ENCODE data around the gene PACSIN1.

PACSIN1 gene

DNA sequence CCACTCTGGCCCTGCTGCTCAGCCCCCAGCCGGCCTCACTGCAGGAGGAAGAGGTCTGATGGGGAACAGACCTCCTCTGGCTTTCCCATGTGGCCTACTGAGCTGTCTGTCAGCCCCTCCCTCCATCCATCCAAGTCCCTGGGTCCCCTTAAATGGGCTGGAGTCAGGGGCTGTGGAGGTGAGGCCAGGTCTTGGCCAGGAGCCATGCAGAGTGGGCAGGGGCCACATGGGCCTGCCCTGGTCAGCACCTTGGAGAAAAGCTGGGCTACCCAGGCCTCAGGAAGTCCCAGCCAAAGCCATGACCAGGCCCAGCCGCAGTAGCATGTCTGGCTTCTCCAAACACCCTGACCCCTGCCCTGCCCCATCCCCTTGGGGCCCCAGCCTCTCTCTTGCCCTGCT lies 83.9 kb downstream of the PACSIN1 start:
- Histone ChIP-seq H3K36me3 (ENCODE audit: control insufficient read depth, insufficient read depth, low read length) (no peaks in the 10 kb centered on the region), H3K9ac (ENCODE audit: low read length) (no peak overlapping the region), H3K9me3 (ENCODE audit: control insufficient read depth, low read length) (no peaks in the 10 kb centered on the region), H3K4me3 (ENCODE audit: low read length) (no peak overlapping the region), H3K27me3 (ENCODE audit: control insufficient read depth, insufficient read depth, low read length) (no peaks in the 10 kb centered on the region), H3K4me1 (ENCODE audit: control insufficient read depth, insufficient read depth, low read length) (peaks cover 75% of the 10 kb centered on the region)

DNA sequence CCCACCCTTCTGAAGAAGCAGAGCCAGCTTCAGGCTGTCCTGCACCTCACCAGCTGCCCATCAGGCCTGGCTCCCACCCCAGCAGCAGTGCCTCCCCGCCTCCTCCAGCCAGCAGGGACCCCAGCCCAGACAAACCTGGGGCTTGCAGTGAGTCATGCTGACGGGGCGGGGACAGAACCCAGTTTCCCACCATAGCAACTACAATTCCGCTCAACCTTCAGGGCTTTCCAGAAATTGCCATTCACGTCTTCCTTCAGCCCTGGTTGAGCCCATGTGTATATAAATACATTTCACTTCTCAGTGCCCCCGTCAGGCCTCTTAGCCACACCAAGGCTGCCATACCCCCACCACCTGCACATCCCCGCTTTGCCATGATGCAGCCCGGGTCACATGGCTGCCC lies 85.8 kb downstream of the PACSIN1 start:
- Histone ChIP-seq H3K9ac (ENCODE audit: low read length) (no peak overlapping the region), H3K9me3 (ENCODE audit: control insufficient read depth, low read length) (no peaks in the 10 kb centered on the region), H3K27me3 (ENCODE audit: control insufficient read depth, insufficient read depth, low read length) (no peaks in the 10 kb centered on the region), H3K4me3 (ENCODE audit: low read length) (no peak overlapping the region), H3K4me1 (ENCODE audit: control insufficient read depth, insufficient read depth, low read length) (peaks cover 63% of the 10 kb centered on the region), H3K36me3 (ENCODE audit: control insufficient read depth, insufficient read depth, low read length) (no peaks in the 10 kb centered on the region)

DNA sequence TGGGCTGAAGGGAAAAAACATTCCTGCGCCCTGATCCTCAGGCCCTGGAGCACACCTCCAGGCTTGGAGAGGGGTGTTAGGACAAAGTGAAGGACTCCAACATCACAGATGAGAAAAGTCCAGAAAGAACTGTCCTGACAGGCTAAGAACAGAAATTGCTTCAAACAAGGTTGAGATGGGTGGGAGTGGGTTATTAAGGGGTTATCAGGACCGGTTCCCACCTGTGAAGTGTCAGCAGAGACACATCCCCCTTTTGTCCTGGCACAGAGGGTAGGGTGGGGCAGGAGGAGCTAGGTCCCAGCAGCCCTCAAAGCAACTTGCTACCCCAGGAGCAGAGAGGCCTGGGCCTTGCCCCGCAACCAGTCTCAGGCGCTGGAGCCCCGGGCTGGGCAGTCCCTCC lies 86.7 kb downstream of the PACSIN1 start:
- Histone ChIP-seq H3K36me3 (ENCODE audit: control insufficient read depth, insufficient read depth, low read length) (no peaks in the 10 kb centered on the region), H3K4me1 (ENCODE audit: control insufficient read depth, insufficient read depth, low read length) (peaks cover 64% of the 10 kb centered on the region)

DNA sequence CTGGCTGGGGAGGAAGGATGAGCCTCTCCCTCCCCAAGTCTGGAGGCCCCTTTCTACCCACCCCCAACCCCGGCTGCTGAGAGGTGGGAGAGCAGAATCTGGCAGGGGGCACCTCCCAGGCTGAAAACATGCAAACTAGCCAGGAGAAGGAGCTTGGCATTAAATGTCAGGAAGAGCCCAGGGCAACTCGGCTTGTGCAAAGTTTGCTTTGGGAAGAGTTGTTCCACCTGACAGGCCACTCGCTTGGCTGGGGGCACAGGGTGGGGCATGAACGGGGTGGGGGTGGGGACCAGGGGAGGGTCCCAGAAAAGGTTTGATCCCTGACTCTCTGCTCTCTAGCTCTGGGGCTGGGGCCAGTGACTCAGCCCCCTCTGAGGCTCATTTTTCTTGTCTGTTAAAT lies 87.3 kb downstream of the PACSIN1 start:
- H3K9ac ChIP-seq (ENCODE audit: low read length): no peak overlapping the region
- H3K9me3 ChIP-seq (ENCODE audit: control insufficient read depth, low read length): no peaks in the 10 kb centered on the region
- no peak overlapping the region for H3K4me3 ChIP-seq (ENCODE audit: low read length)
- H3K4me1 ChIP-seq (ENCODE audit: control insufficient read depth, insufficient read depth, low read length): peaks cover 60% of the 10 kb centered on the region
- H3K27me3 ChIP-seq (ENCODE audit: control insufficient read depth, insufficient read depth, low read length): no peaks in the 10 kb centered on the region
- no peaks in the 10 kb centered on the region for H3K36me3 ChIP-seq (ENCODE audit: control insufficient read depth, insufficient read depth, low read length)

More for the DNA sequence above, 86.7 kb downstream of the PACSIN1 start:
- Histone ChIP-seq H3K9me3 (ENCODE audit: control insufficient read depth, low read length) (no peaks in the 10 kb centered on the region), H3K9ac (ENCODE audit: low read length) (no peak overlapping the region), H3K27me3 (ENCODE audit: control insufficient read depth, insufficient read depth, low read length) (no peaks in the 10 kb centered on the region), H3K4me3 (ENCODE audit: low read length) (no peak overlapping the region)

DNA sequence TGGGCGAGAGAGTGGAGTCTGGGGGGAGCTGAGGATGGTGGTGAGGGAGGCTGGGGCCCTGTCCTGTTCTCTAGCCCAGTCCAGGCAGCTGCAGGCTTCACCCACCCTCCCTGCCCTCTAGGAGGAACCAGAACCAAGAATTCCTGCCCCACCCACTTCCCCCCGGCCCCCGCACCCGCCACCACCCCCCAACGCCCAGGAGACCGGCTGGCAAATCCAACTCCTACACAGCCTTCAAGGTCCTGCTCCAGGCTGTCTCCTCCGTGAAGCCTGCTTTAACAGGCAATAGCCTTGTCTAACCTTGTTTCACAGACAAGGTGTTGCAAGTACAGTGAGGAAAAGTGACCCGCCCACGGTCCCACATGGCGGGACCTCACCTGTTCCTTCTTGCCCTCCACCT lies 87.9 kb downstream of the PACSIN1 start:
- H3K36me3 ChIP-seq (ENCODE audit: control insufficient read depth, insufficient read depth, low read length): no peaks in the 10 kb centered on the region
- peaks cover 54% of the 10 kb centered on the region for H3K4me1 ChIP-seq (ENCODE audit: control insufficient read depth, insufficient read depth, low read length)
- no peaks in the 10 kb centered on the region for H3K9me3 ChIP-seq (ENCODE audit: control insufficient read depth, low read length)
- no peak overlapping the region for H3K9ac ChIP-seq (ENCODE audit: low read length)
- H3K27me3 ChIP-seq (ENCODE audit: control insufficient read depth, insufficient read depth, low read length): no peaks in the 10 kb centered on the region
- H3K4me3 ChIP-seq (ENCODE audit: low read length): no peak overlapping the region

DNA sequence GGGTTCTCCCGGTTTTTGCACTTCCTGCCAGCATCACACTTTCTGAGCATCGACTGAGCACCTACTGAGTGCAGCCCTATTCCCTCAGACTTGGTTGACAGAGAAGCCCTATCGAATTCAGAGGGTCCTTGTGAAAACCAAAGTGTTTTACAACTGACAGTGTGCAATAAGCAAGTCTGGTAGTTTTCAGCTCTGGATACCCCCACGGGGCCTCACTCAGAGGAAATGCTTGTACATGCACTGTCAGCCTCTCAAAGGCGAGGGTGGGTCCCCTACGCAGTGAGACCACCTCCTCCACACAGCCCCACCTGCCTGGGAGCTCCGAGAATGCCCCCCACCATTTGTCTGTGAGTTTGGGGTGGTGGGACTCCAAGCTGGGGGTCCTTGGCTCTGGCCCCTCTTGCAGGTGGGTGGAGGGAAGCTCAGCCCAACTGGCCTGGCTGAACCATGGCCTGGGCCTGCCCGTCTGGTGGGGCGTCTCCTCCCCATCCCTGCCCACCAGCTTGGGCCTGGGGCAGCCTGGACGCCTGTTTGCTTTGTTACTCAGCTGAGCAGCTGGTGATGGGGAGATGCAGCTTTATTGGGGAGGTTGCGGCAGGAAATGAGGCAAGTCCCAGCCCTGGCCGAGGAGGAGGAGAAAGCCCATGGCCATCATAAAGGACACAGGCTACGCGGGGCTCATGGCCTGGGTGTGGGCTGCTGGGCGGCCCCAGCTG lies 88.6 kb downstream of the PACSIN1 start:
- H3K9ac ChIP-seq (ENCODE audit: low read length): no peak overlapping the region

DNA sequence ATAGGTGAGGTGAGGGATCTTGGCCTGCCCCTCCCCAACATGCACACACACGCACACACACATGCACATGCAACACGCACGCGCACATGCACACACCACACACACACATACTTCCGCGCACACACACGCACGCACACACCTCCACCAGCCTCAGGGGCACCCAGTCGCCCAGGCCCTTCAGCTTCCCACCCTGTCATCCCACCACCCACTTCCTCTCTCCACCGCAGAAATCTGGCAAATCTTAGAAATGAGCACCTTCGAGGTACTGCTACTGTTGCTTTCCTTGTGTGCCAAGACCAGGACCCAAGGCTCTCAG lies 89.1 kb downstream of the PACSIN1 start:
- H3K9ac ChIP-seq (ENCODE audit: low read length): peak overlapping the region; percentile 74
- H3K4me3 ChIP-seq (ENCODE audit: low read length): peak overlapping the region; percentile 44
- no peaks in the 10 kb centered on the region for H3K27me3 ChIP-seq (ENCODE audit: control insufficient read depth, insufficient read depth, low read length)
- no peaks in the 10 kb centered on the region for H3K36me3 ChIP-seq (ENCODE audit: control insufficient read depth, insufficient read depth, low read length)
- peaks cover 50% of the 10 kb centered on the region for H3K4me1 ChIP-seq (ENCODE audit: control insufficient read depth, insufficient read depth, low read length)
- H3K9me3 ChIP-seq (ENCODE audit: control insufficient read depth, low read length): no peaks in the 10 kb centered on the region

More for the DNA sequence above, 88.6 kb downstream of the PACSIN1 start:
- H3K4me3 ChIP-seq (ENCODE audit: low read length): peak overlapping the region; percentile 44
- no peaks in the 10 kb centered on the region for H3K36me3 ChIP-seq (ENCODE audit: control insufficient read depth, insufficient read depth, low read length)
- no peaks in the 10 kb centered on the region for H3K27me3 ChIP-seq (ENCODE audit: control insufficient read depth, insufficient read depth, low read length)
- peaks cover 49% of the 10 kb centered on the region for H3K4me1 ChIP-seq (ENCODE audit: control insufficient read depth, insufficient read depth, low read length)
- H3K9me3 ChIP-seq (ENCODE audit: control insufficient read depth, low read length): no peaks in the 10 kb centered on the region

DNA sequence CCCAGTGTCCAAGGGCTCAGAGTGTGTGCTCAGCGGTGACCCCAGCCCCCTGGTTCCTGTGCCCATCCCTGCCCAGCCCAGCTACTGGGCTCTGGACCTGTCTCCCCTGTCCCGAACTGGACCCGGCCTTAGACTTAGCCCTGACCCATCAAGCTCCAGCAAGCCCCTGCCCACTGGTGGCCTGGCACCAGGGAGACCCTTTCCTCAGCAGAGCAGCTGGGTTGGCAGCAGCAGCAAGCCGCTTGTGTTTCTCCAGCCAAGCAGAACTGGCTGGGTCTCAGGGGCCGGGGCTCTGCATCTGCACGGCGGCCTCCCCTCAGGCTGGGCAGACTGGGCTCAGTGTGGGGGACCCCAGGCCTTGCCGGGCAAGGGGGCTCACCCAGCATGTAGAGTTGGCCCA lies 89.5 kb downstream of the PACSIN1 start:
- H3K4me1 ChIP-seq (ENCODE audit: control insufficient read depth, insufficient read depth, low read length): peaks cover 54% of the 10 kb centered on the region
- peak overlapping the region; percentile 74 for H3K9ac ChIP-seq (ENCODE audit: low read length)
- no peaks in the 10 kb centered on the region for H3K27me3 ChIP-seq (ENCODE audit: control insufficient read depth, insufficient read depth, low read length)
- peak overlapping the region; percentile 44 for H3K4me3 ChIP-seq (ENCODE audit: low read length)
- H3K36me3 ChIP-seq (ENCODE audit: control insufficient read depth, insufficient read depth, low read length): no peaks in the 10 kb centered on the region
- no peaks in the 10 kb centered on the region for H3K9me3 ChIP-seq (ENCODE audit: control insufficient read depth, low read length)

DNA sequence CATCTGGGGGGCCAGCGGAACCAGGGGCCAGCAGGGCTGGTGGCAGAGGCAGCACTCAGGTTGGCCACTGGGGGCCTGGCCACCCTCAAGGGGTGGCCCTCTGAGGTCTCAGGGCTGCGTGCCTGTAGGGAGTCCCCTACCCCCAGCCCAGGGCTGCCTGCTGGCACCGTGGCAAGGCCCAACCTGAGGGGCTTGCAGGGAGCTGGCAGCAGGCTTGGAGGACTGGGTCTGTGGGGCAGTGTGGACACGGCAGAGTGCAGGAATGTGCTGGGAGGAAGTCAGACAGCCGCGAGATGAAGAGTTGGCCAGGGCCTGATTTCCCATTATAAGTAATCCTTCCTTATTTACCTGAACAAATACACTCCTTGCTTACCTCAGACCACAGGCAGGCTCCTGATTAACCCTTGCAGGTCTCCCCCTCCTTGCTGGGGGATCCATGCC lies 90.2 kb downstream of the PACSIN1 start, which contains the start of gene SPDEF:
SPDEF (minus strand) TSS at position 299 of the 441 bp plus-strand sequence. CDS start 11,874 bp downstream, outside the sequence.
- no peaks in the 10 kb centered on the region for H3K36me3 ChIP-seq (ENCODE audit: control insufficient read depth, insufficient read depth, low read length)
- peaks cover 54% of the 10 kb centered on the region for H3K4me1 ChIP-seq (ENCODE audit: control insufficient read depth, insufficient read depth, low read length)
- H3K9ac ChIP-seq (ENCODE audit: low read length): peak within 1 kb of the TSS; percentile 74
- H3K9me3 ChIP-seq (ENCODE audit: control insufficient read depth, low read length): no peaks in the 10 kb centered on the region
- H3K27me3 ChIP-seq (ENCODE audit: control insufficient read depth, insufficient read depth, low read length): no peaks in the 10 kb centered on the region
- peak within 1 kb of the TSS; percentile 44 for H3K4me3 ChIP-seq (ENCODE audit: low read length)

DNA sequence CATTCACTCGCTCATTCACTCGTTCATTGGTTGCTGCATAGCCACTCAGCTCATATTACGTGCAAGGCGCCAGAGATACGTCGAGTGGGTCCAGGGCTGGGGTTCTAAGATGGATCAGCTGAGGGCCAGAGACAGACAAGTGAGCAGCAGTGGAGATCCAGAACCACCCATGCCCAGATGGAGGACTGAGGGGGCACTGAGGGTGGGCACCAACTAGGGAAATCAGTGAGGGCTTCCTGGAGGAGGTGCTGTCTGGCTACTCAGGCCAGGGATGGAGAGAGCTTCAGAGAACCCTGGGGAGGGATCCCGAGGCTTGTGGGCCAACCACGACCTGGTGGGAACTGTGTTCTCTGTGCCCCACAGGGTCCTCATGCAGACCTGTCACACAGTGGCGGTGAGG lies 90.6 kb downstream of the PACSIN1 start:
- Histone ChIP-seq H3K4me1 (ENCODE audit: control insufficient read depth, insufficient read depth, low read length) (peaks cover 54% of the 10 kb centered on the region), H3K4me3 (ENCODE audit: low read length) (peak overlapping the region; percentile 44), H3K9me3 (ENCODE audit: control insufficient read depth, low read length) (no peaks in the 10 kb centered on the region), H3K36me3 (ENCODE audit: control insufficient read depth, insufficient read depth, low read length) (no peaks in the 10 kb centered on the region), H3K9ac (ENCODE audit: low read length) (peak overlapping the region; percentile 74), H3K27me3 (ENCODE audit: control insufficient read depth, insufficient read depth, low read length) (no peaks in the 10 kb centered on the region)

DNA sequence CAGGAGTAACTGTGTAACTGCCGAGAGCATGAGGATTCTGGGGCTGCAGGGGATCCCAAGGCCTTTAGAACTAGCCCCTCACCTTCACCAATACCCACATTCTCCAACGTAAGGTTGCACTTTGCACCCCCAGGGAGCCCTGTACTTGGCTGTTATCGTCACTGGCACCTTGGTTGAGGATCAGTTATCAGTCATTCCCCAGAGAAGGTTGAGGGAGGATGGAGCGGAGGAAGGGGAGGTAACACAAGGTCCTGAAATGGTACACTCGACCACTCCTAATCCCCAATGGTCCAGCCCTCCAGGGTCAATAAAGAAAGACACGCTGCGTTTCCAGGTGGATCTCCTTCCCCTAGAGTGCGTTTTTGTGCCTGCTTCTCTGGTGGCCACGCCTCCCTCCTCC lies 91.4 kb downstream of the PACSIN1 start:
- H3K9me3 ChIP-seq (ENCODE audit: control insufficient read depth, low read length): no peaks in the 10 kb centered on the region

DNA sequence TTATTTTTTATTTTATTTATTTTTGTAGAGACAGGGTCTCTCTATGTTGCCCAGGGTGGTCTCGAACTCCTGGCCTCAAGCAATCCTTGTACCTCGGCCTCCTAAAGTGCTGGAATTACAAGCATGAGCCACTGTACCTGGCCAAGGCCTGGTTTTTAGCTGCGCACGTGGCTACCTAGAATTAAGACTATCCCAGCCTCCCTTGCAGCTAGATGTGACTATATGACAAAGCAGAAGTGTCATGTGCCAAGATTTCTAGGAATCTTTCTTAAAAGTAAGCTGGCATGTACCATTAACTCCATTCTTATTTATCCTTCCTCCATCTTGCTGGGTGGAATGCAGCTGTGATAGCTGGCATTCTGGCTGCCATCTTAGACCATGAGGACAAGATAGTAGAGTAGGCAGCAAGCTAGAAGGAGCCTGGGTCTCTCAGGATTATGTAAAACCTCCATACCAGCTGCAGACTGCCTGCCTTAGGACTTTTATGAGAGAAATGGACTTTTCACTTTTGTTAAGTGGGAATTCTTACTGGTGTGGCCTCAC lies 92.4 kb downstream of the PACSIN1 start:
- Histone ChIP-seq H3K4me1 (ENCODE audit: control insufficient read depth, insufficient read depth, low read length) (peaks cover 64% of the 10 kb centered on the region), H3K36me3 (ENCODE audit: control insufficient read depth, insufficient read depth, low read length) (no peaks in the 10 kb centered on the region), H3K4me3 (ENCODE audit: low read length) (no peak overlapping the region), H3K27me3 (ENCODE audit: control insufficient read depth, insufficient read depth, low read length) (no peaks in the 10 kb centered on the region), H3K9ac (ENCODE audit: low read length) (no peak overlapping the region), H3K9me3 (ENCODE audit: control insufficient read depth, low read length) (no peaks in the 10 kb centered on the region)

More for the DNA sequence above, 91.4 kb downstream of the PACSIN1 start:
- no peak overlapping the region for H3K9ac ChIP-seq (ENCODE audit: low read length)
- no peaks in the 10 kb centered on the region for H3K36me3 ChIP-seq (ENCODE audit: control insufficient read depth, insufficient read depth, low read length)
- H3K27me3 ChIP-seq (ENCODE audit: control insufficient read depth, insufficient read depth, low read length): no peaks in the 10 kb centered on the region
- peaks cover 58% of the 10 kb centered on the region for H3K4me1 ChIP-seq (ENCODE audit: control insufficient read depth, insufficient read depth, low read length)
- no peak overlapping the region for H3K4me3 ChIP-seq (ENCODE audit: low read length)
